GM18867 (cell line): ENCODE data around the gene CD59.
"Not testable (repeated sequence)": the region's sequence is repeated elsewhere in the genome, so short reads cannot be mapped to it uniquely, and the experiment has no call there.

Source experiments
- ATAC-seq: cut with Tn5 transposase; IDR thresholded peaks from one replicate; pipeline ENCODE4 v1.9.1; 2021; ENCODE audit warnings: mild to moderate bottlenecking, moderate library complexity; ENCODE audit not compliant: unreplicated experiment

Gene CD59

GRCh38 chr11:33743291-33743690 lies 7.1 kb upstream of the CD59 start:
- no peak for ATAC-seq

DNA sequence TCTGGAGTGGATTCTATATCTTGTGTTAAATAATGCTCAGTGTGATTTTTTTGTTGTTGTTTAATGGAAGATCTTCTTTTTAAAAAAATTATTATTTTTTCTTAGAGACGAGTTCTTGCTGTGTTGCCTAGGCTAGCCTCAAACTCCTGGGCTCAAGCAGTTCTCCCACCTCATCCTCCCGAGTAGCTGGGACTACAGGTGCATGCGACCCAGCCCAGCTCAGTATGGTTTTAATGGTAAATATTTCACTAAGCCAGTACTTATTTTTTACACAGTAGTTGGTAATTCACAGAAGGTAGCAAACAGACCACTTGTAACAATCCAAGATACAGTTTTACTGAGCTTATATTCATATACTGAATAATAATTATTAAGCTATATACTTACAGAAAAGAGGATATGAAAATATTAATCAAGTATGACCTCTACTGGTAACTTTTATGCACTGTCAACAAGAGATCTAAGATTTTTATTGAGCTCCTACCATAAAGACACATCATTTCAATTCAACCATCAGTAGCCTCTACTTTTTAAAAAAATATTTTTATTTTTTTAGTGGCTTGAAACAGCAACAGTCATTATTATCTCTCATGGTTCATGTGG lies 6.1 kb upstream of the CD59 start:
- peak; percentile 47 for ATAC-seq

GRCh38 chr11:33741806-33742205 lies 5.6 kb upstream of the CD59 start:
- ATAC-seq: no peak

GRCh38 chr11:33737362-33737821 lies 1.2 kb upstream of the CD59 start:
- no peak for ATAC-seq

GRCh38 chr11:33735271-33736147 lies 714 bp downstream of the CD59 start:
- ATAC-seq: peak; percentile 65

DNA sequence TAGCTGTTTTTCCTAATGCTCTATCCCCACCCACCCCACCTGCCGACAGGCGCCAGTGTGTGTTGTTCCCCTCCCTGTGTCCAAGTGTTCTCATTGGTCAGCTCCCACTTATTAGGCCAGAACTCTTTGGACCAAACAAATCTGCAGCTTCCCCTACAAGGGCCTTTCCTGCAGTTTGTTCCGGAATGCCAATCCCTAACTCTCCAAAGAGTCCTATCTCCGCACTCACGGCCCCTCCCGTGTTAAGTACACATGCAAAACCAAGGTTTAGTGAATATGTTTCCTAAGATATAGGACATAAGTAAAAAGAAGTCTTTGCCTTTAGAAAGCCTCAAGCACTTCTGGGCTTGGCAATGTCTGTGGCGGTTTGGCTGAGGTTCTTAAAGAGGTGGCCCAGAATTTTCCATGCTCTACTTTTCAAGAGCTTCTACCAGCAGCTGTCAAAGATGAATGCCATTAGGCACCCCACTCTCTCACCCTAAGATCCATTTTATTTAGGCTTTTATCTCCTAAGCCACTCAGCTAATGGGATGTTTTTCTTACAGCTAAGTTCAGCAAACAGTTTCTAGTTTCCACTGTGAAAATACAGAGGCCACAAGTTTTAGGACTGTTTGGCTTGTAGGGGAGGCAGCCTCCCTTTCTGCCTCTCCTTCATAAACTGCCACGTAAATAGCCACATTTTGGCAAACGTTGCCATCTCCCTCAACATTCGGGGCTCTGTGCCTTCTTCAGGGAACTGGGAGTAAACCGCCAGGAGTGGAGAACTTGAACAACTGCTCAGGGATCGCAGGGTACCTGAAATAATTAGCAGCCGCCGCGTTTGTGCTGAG lies 1.6 kb downstream of the CD59 start:
- ATAC-seq: no peak

- ATAC-seq: no peak
Measured at GRCh38 chr11:33733980-33734379, 2.2 kb downstream of the CD59 start.

GRCh38 chr11:33731723-33732531 lies 4.3 kb downstream of the CD59 start:
- ATAC-seq: no peak

DNA sequence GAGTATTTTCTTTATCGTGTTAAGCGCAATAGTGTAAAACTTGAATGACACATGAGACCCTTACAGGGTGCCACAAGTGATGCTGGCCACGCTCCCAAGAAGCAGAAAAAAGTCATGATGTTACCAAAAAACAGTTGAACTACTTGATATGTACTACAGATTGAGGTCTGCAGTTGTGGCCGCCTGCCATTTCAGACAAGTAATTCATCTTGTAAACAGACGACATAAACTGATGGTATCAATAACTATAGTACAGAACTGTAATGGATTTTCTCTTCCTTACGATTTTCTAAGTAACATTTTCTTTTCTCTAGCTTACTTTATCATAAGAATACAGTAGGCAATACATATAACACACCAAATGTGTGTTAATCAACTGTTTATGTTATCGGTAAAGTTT lies 5.5 kb downstream of the CD59 start:
- ATAC-seq: no peak

- not testable (repeated sequence) for ATAC-seq
Measured at GRCh38 chr11:33729072-33729664, 7.1 kb downstream of the CD59 start.

GRCh38 chr11:33727539-33727938 lies 8.7 kb downstream of the CD59 start:
- ATAC-seq: not testable (repeated sequence)

- ATAC-seq: no peak
Measured at GRCh38 chr11:33725496-33725895, 10.7 kb downstream of the CD59 start.

DNA sequence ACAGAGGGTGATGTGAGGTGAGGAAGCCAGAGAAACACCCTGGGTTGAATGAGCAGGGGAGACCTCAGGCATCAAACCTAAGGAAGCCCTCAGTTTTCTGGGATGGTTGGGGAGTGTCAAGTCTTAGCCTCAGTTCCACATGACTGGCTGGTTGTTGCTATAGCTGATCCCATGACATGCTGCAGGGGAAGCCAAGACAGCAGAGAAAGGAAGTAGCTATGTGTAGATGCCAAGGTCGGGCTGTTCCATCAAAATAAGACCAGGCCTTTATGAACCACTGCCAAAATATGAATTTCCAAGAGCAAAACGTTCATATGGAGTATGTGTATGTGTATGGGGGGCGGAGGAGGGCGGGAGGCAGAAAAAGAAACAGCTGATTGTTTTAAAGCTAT lies 11.6 kb downstream of the CD59 start:
- no peak for ATAC-seq

DNA sequence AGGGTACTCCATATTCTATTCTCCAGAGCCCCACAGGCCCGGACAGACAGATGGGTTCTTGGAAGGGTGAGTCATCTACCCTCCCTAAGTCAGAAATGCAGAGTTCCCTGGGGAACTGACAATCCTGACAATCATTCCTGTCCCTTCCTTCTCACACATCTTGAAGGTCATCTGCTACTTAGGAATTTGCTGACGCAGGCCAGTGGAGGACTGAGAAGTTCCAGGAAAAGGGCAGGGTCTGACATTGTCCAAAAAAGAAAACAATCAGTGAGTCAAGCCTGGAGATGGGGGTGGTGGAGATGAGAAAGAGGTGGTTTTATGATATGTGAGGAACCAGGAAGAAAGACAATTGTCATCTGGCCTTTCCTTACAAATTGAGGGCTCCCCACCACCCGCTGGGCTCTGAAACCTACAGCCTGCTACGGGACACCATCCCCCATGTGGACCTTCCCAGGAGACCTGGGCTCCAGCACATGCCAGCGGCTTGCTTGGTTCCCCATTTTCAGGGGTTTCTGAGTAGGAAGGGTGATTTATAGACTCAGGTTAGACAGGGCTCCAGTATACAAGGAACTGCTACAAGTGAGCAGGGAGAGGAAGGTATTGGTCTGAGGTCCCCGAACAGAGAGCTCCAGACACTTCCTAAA lies 12.9 kb downstream of the CD59 start:
- no peak for ATAC-seq

DNA sequence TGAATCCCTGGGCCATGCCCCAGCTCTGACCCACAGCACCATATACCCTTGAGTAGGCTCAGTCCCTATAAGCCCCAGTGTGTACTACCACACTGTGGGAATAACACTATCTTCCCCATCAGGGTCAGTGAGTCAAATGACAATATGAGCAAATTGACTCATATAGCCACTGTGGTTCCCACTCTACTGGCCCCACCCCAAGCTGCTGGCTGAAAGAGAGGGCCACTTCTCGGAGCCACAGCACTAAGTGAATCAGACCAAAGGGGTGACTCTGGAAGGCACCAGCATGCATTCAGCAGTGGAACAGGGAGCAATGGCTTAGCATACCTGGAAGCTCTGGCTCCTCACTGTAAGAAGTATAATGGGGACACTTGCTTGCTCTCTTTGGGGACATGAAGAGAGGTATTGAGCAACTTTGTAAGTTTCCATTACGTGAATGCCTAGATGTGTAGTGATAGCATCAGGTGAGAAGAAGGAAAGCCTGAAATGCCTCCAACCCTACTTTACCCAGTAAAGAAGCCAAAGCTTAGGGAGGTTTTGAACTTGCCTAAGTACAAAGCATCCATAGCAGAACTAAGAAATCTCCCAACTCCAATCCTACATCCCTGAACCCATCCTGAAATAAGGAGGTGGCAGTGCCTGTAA lies 13.5 kb downstream of the CD59 start:
- peak; percentile 88 for ATAC-seq

DNA sequence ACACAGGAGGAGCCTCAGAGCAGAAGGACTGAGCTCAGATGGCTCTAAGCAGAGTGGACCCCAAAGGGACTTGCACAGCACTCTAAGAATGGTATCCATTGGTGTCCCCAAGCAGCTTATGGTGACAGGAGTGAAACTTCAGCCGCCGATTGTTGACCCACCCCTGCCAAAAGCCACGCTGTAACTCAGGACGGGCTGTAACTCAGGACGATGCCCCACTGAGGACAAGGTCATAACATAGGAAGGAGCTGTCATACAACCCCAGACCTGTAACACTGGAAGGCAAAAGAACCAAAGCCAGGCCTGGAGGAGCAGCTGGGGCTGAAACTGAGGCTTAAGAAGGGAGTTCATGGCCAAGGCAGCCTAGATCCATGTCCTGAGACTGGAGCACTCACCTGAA lies 14.2 kb downstream of the CD59 start:
- ATAC-seq: no peak

- no peak for ATAC-seq
Measured at GRCh38 chr11:33721426-33721825, 14.8 kb downstream of the CD59 start.

DNA sequence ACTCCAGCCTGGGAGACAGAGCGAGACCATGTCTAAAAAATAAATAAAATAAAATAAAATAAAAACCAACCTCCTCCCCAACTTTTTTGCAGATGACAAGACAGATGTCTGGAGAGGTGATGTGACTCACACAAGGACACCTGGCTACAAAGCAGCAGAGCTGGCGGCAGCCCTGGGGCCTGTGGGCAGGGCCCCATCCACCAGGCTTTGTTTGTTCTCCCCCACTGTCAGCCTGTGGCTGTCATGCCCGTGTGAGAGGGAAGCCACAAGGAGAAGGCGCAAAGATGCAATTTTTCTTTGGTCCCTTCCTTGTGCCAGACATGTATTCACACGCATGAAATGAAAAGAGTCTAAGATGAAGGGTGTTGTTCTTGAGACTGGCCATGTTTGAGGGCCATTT lies 16.6 kb downstream of the CD59 start:
- ATAC-seq: no peak

GRCh38 chr11:33718440-33718839 lies 17.8 kb downstream of the CD59 start:
- no peak for ATAC-seq
